Hepatocyte (in vitro differentiated cells): ENCODE results near the gene CFLAR. TPM values are rescaled to one million over a fixed set of nuclear protein-coding genes. Genes with fewer than 3 reads are reported as not detected.

ENCODE experiments used
- DNase-seq: peaks from one replicate; pipeline ENCODE4 v3.0.0-alpha.2; 2016; ENCODE audit warnings: low spot score
- H2AFZ ChIP-seq: fragments of 200-600 bp; sonication (generic); 2 replicates; pipeline ENCODE4 v1.6.0; 2016; ENCODE audit warnings: antibody characterized with exemption, mild to moderate bottlenecking
- H3K27ac ChIP-seq: fragments of 200-600 bp; sonication (generic); 2 replicates; pipeline ENCODE4 v1.5.1; 2016; ENCODE audit warnings: mild to moderate bottlenecking
- H3K27me3 ChIP-seq: fragments of 200-600 bp; sonication (generic); 2 replicates; pipeline ENCODE4 v1.6.1; 2016
- H3K36me3 ChIP-seq: fragments of 200-600 bp; sonication (generic); replicated peaks from 2 replicates; pipeline ENCODE4 v1.5.1; 2016; ENCODE audit warnings: low read depth; ENCODE audit not compliant: insufficient read depth
- H3K4me1 ChIP-seq: fragments of 200-600 bp; sonication (generic); 2 replicates; pipeline ENCODE4 v1.5.1; 2016; ENCODE audit warnings: mild to moderate bottlenecking, moderate library complexity; ENCODE audit not compliant: insufficient read depth
- H3K4me2 ChIP-seq: fragments of 200-600 bp; sonication (generic); 2 replicates; pipeline ENCODE4 v1.6.0; 2016
- H3K4me3 ChIP-seq: fragments of 200-600 bp; sonication (generic); 2 replicates; pipeline ENCODE4 v1.5.1; 2016; ENCODE audit warnings: mild to moderate bottlenecking
- H3K79me2 ChIP-seq: fragments of 200-600 bp; sonication (generic); 2 replicates; pipeline ENCODE4 v1.6.0; 2017; ENCODE audit warnings: mild to moderate bottlenecking
- H3K9me2 ChIP-seq: fragments of 200-600 bp; sonication (generic); replicated peaks from 2 replicates; pipeline ENCODE4 v1.6.0; 2017; ENCODE audit warnings: mild to moderate bottlenecking; ENCODE audit not compliant: insufficient read depth
- H3K9me3 ChIP-seq: fragments of 200-600 bp; sonication (generic); 2 replicates; pipeline ENCODE4 v1.5.1; 2016; ENCODE audit warnings: low read depth, mild to moderate bottlenecking
- H4K20me1 ChIP-seq: fragments of 200-600 bp; sonication (generic); 2 replicates; pipeline ENCODE4 v1.6.0; 2016; ENCODE audit warnings: mild to moderate bottlenecking; ENCODE audit not compliant: insufficient read depth, poor library complexity, severe bottlenecking
- EZH2 ChIP-seq: fragments of 200-600 bp; sonication (generic); IDR thresholded peaks from 2 replicates; pipeline ENCODE4 v1.6.1; 2016; ENCODE audit warnings: antibody characterized with exemption, mild to moderate bottlenecking, borderline replicate concordance
- EZH2phosphoT487 ChIP-seq: fragments of 200-600 bp; sonication (generic); IDR thresholded peaks from one replicate; pipeline ENCODE4 v1.6.1; 2018; ENCODE audit warnings: antibody characterized with exemption, mild to moderate bottlenecking, low read depth, moderate library complexity; ENCODE audit not compliant: unreplicated experiment, severe bottlenecking
- WGBS: methylation state at CpG from one replicate; pipeline ENCODE4 v1.1.6; 2016; ENCODE audit warnings: low lambda C conversion rate; ENCODE audit errors: missing lambda C conversion rate; 5-methylcytosine and 5-hydroxymethylcytosine counted together
- polyA plus RNA-seq: library from polyadenylated mRNA; unstranded; fragments of >200 nt; fragmentation: Nextera tagmentation; extraction: Ambion mirVana; gene quantifications from 2 replicates; pipeline ENCODE4 v1.2.1, GENCODE V29; 2016
- total RNA-seq: library from RNA; depleted of rRNA; stranded (reverse); fragments of >200 nt; gene quantifications from 2 replicates; pipeline ENCODE4 v1.2.3, GENCODE V29; 2014
- TF ChIP-seq, protein P1 (sequence below): fragments of 200-600 bp; sonication (generic); IDR thresholded peaks from 2 replicates; pipeline ENCODE4 v1.5.1; 2016; ENCODE audit warnings: antibody characterized with exemption, mild to moderate bottlenecking; ENCODE audit not compliant: poor library complexity

Gene CFLAR
- total and polyA plus RNA-seq, 2 experiments from 2014 or later: 46.0 to 65.9 TPM

DNA sequence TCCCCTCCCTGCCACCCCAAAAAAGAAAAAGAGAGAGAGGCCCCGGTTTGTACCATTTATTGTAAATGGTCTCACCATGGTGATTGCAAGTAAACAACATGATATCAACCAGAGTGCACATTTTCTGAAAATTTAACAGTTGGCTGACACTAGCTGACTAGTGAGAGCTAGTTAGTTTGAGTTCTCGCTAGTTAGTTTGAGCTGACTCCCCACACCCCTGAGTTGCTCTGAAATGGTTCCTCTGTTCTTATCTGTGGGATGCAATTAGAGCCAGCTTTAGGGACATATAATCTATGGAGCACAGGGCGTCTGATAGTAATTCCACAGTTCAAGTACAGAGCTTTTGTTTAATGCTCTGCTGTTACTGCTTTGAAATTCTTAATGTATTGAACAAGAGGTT lies 80.0 kb downstream of the CFLAR start:
- TF ChIP-seq EZH2 (no peak), EZH2phosphoT487 (no peak)
- TF ChIP-seq, protein P1, sequence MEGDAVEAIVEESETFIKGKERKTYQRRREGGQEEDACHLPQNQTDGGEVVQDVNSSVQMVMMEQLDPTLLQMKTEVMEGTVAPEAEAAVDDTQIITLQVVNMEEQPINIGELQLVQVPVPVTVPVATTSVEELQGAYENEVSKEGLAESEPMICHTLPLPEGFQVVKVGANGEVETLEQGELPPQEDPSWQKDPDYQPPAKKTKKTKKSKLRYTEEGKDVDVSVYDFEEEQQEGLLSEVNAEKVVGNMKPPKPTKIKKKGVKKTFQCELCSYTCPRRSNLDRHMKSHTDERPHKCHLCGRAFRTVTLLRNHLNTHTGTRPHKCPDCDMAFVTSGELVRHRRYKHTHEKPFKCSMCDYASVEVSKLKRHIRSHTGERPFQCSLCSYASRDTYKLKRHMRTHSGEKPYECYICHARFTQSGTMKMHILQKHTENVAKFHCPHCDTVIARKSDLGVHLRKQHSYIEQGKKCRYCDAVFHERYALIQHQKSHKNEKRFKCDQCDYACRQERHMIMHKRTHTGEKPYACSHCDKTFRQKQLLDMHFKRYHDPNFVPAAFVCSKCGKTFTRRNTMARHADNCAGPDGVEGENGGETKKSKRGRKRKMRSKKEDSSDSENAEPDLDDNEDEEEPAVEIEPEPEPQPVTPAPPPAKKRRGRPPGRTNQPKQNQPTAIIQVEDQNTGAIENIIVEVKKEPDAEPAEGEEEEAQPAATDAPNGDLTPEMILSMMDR: no peak
- H3K9me3 ChIP-seq: no peaks in the 10 kb centered on the region
- H3K4me3 ChIP-seq: no peak overlapping the region
- no peaks in the 10 kb centered on the region for H4K20me1 ChIP-seq
- peak overlapping the region; percentile 49 for H3K4me2 ChIP-seq
- no peaks in the 10 kb centered on the region for H3K9me2 ChIP-seq
- 69% methylated on average over 3 of the region's 3 CpGs for WGBS
- H3K27ac ChIP-seq: peak overlapping the region; percentile 37
- no peak for DNase-seq
- H3K36me3 ChIP-seq: no peaks in the 10 kb centered on the region
- peaks cover 8% of the 10 kb centered on the region for H3K4me1 ChIP-seq
- H3K27me3 ChIP-seq: no peaks in the 10 kb centered on the region
- no peak overlapping the region for H2AFZ ChIP-seq
- no peaks in the 10 kb centered on the region for H3K79me2 ChIP-seq

GRCh38 chr2:201196803-201197202 lies 80.8 kb downstream of the CFLAR start:
- 82% methylated on average over 1 of the region's 1 CpG for WGBS
- Histone ChIP-seq H3K9me2 (no peaks in the 10 kb centered on the region), H3K4me2 (no peak overlapping the region), H3K9me3 (no peaks in the 10 kb centered on the region), H3K36me3 (no peaks in the 10 kb centered on the region), H3K79me2 (no peaks in the 10 kb centered on the region), H4K20me1 (no peaks in the 10 kb centered on the region), H3K27me3 (no peaks in the 10 kb centered on the region), H2AFZ (no peak overlapping the region), H3K27ac (no peak overlapping the region), H3K4me1 (peaks cover 8% of the 10 kb centered on the region), H3K4me3 (no peak overlapping the region)
- no peak for TF ChIP-seq EZH2
- TF ChIP-seq, protein P1: no peak
- TF ChIP-seq EZH2phosphoT487: no peak
- DNase-seq: no peak

GRCh38 chr2:201197781-201198180 lies 81.8 kb downstream of the CFLAR start:
- H3K79me2 ChIP-seq: no peaks in the 10 kb centered on the region
- no peaks in the 10 kb centered on the region for H3K9me2 ChIP-seq
- DNase-seq: no peak
- no peaks in the 10 kb centered on the region for H3K27me3 ChIP-seq
- no peaks in the 10 kb centered on the region for H4K20me1 ChIP-seq
- H3K4me3 ChIP-seq: no peak overlapping the region
- no peaks in the 10 kb centered on the region for H3K9me3 ChIP-seq
- no peak overlapping the region for H3K4me2 ChIP-seq
- H2AFZ ChIP-seq: no peak overlapping the region
- H3K36me3 ChIP-seq: no peaks in the 10 kb centered on the region
- peaks cover 8% of the 10 kb centered on the region for H3K4me1 ChIP-seq
- no peak for TF ChIP-seq EZH2phosphoT487
- TF ChIP-seq, protein P1: no peak
- 92% methylated on average over 4 of the region's 4 CpGs for WGBS
- no peak overlapping the region for H3K27ac ChIP-seq

DNA sequence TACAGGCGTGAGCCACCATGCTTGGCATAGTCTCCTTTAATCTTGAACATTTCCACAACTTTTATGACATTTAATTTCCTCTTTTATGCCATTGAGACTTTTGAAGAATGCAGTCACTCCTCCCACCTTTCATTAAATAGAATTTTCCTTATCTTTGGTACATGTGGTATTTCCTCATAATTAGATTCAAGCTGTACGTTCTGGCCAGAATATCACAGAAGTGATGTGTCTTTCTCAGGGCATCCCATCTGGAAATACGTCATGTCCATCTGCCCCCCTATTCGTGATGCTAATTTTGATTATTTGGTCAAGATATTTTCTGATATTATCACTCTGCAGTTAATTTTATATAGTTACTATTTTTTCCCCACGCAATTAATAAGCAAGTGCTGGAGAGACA lies 83.9 kb downstream of the CFLAR start:
- Histone ChIP-seq H4K20me1 (no peaks in the 10 kb centered on the region), H3K9me3 (no peaks in the 10 kb centered on the region), H3K79me2 (no peaks in the 10 kb centered on the region), H3K27me3 (no peaks in the 10 kb centered on the region), H3K4me2 (no peak overlapping the region), H3K4me1 (peaks cover 14% of the 10 kb centered on the region), H2AFZ (no peak overlapping the region), H3K27ac (no peak overlapping the region), H3K9me2 (no peaks in the 10 kb centered on the region), H3K36me3 (no peaks in the 10 kb centered on the region), H3K4me3 (no peak overlapping the region)
- 88% methylated on average over 5 of the region's 5 CpGs for WGBS
- DNase-seq: no peak
- TF ChIP-seq, protein P1: no peak
- TF ChIP-seq EZH2phosphoT487 (no peak), EZH2 (no peak)
